Endodermal cell (in vitro differentiated cells): ENCODE measurements around the gene LRBA. TPM values are rescaled to one million over a fixed set of nuclear protein-coding genes. Genes with fewer than 3 reads are reported as not detected.
A peak's percentile ranks its signal among the peaks of the same experiment; 100 is the strongest.

Experiments used
- DNase-seq: peaks from one replicate; pipeline ENCODE4 v3.0.0-alpha.2; 2017
- H3K27ac ChIP-seq: 2 replicates; pipeline ENCODE4 v1.5.1; 2013; ENCODE audit warnings: mild to moderate bottlenecking, low read depth, low read length, moderate library complexity
- H3K27me3 ChIP-seq: 2 replicates; pipeline ENCODE4 v1.6.1; 2013; ENCODE audit warnings: mild to moderate bottlenecking, low read length, moderate library complexity; ENCODE audit not compliant: insufficient read depth, control insufficient read depth, poor library complexity, severe bottlenecking
- H3K36me3 ChIP-seq: 2 replicates; pipeline ENCODE4 v1.7.0; 2013; ENCODE audit warnings: mild to moderate bottlenecking, low read length, moderate library complexity; ENCODE audit not compliant: control insufficient read depth, insufficient read depth
- H3K4me1 ChIP-seq: one replicate; pipeline ENCODE4 v1.7.0; 2013; ENCODE audit warnings: low read length; ENCODE audit not compliant: control insufficient read depth, insufficient read depth
- H3K4me3 ChIP-seq: 2 replicates; pipeline ENCODE4 v1.5.1; 2013; ENCODE audit warnings: mild to moderate bottlenecking, low read length, moderate library complexity
- H3K9ac ChIP-seq: 2 replicates; pipeline ENCODE4 v1.6.1; 2013; ENCODE audit warnings: mild to moderate bottlenecking, low read length, moderate library complexity; ENCODE audit not compliant: poor library complexity, severe bottlenecking; ENCODE audit errors: extremely low read depth
- H3K9me3 ChIP-seq: 2 replicates; pipeline ENCODE4 v1.6.1; 2013; ENCODE audit warnings: mild to moderate bottlenecking, low read length, moderate library complexity; ENCODE audit not compliant: control insufficient read depth
- H3K27ac Mint-ChIP-seq: 2 replicates; pipeline ENCODE4 v1.8.0; 2020; ENCODE audit warnings: mixed read lengths
- H3K27me3 Mint-ChIP-seq: 2 replicates; pipeline ENCODE4 v1.8.0; 2021; ENCODE audit warnings: mild to moderate bottlenecking, mixed read lengths; ENCODE audit not compliant: insufficient read depth
- H3K36me3 Mint-ChIP-seq: 2 replicates; pipeline ENCODE4 v1.8.0; 2020; ENCODE audit warnings: low read depth, mixed read lengths
- H3K4me1 Mint-ChIP-seq: 2 replicates; pipeline ENCODE4 v1.8.0; 2020; ENCODE audit warnings: mixed read lengths
- H3K4me3 Mint-ChIP-seq: 2 replicates; pipeline ENCODE4 v1.8.0; 2020; ENCODE audit warnings: mild to moderate bottlenecking, moderate library complexity, mixed read lengths
- H3K9me3 Mint-ChIP-seq: 2 replicates; pipeline ENCODE4 v1.8.0; 2020; ENCODE audit warnings: mild to moderate bottlenecking, mixed read lengths
- CTCF ChIP-seq: fragments of 200-600 bp; sonication (generic); conservative IDR thresholded peaks from 2 replicates; pipeline ENCODE4 v1.5.0; 2021; ENCODE audit warnings: antibody characterized with exemption, mild to moderate bottlenecking
- whole genome bisulfite sequencing, 2 experiments: methylation state at CpG; one replicate each; pipeline versions ENCODE4 v1.1.5 to v1.1.7; 2013; ENCODE audit warnings: missing lambda C conversion rate in 2 of 2, mixed read lengths in 1 of 2; ENCODE audit not compliant: insufficient coverage in 1 of 2, insufficient read length in 1 of 2; 5-methylcytosine and 5-hydroxymethylcytosine counted together
- total RNA-seq, 2 donors: library from RNA; stranded (reverse); fragmentation: NEBNext Ultra II Directional in 1 of 2; extraction: Animal tissue kit (Norgen Biotek cat#: 25700) in 1 of 2; gene quantifications; 2 replicates in 1 of 2; 3 replicates in 1 of 2; pipeline ENCODE4 v1.2.1, GENCODE V29; 2021

LRBA gene
- total RNA-seq, 2 donors from 2014 or later, result 77.3 to 95.9 TPM

- H3K4me1 Mint-ChIP-seq, result peaks cover 31% of the 10 kb centered on the region
- H3K27me3 Mint-ChIP-seq, result peaks cover 2% of the 10 kb centered on the region
- Histone ChIP-seq H3K4me3 (no peak overlapping the region), H3K4me1 (peaks cover 2% of the 10 kb centered on the region), H3K27me3 (no peaks in the 10 kb centered on the region), H3K9ac (no peak overlapping the region), H3K27ac (no peak overlapping the region), H3K36me3 (no peaks in the 10 kb centered on the region), H3K9me3 (no peaks in the 10 kb centered on the region)
- DNase-seq, result no peak
- H3K36me3 Mint-ChIP-seq, result no peaks in the 10 kb centered on the region
- peak overlapping the region; percentile 61 for H3K27ac Mint-ChIP-seq
- whole genome bisulfite sequencing, 2 experiments, result 95 to 97% methylated on average over 13 to 23 of the region's 23 CpGs
- TF ChIP-seq CTCF, result no peak
- no peak overlapping the region for H3K4me3 Mint-ChIP-seq
- peaks cover 2% of the 10 kb centered on the region for H3K9me3 Mint-ChIP-seq
Observed at GRCh38 chr4:150256225-150256620, 758.9 kb downstream of the LRBA start.

DNA sequence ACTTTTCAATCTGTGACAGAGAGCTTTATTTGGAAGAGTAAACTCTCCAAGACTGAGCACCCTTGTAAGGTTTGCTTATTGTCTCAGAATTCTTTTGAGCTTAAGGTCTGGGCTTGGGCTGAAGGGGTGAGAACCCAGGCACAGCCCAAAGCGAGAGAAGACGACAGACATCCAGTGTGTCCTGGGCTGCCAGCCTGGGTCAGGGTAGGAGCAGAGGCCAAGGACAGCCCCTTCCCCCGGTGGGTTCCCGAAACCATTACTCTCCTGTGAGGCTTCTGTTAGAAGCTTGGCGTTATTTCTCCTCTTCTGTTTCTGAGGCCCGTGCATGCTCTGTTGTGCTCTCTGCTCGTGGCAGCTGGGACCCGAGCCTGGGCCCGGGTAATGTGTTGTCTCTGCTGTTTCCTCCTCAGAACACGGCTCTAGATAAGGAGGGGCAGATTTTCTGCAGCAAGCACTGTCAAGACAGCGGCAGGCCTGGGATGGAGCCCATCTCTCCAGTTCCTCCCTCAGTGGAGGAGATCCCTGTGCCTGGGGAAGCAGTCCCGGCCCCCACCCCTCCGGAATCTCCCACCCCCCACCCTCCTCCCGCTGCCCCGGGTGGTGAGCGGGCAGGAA is 759.4 kb downstream of the LRBA start:
- H3K9ac ChIP-seq, result no peak overlapping the region
- Mint-ChIP-seq H3K27me3 (peaks cover 2% of the 10 kb centered on the region), H3K9me3 (peaks cover 2% of the 10 kb centered on the region), H3K4me3 (no peak overlapping the region), H3K36me3 (no peaks in the 10 kb centered on the region), H3K4me1 (peaks cover 31% of the 10 kb centered on the region), H3K27ac (no peak overlapping the region)
- no peak overlapping the region for H3K27ac ChIP-seq
- H3K4me3 ChIP-seq, result no peak overlapping the region
- no peak for DNase-seq
- WGBS, 2 experiments, result 90 to 92% methylated on average over 10 to 15 of the region's 16 CpGs
- H3K27me3 ChIP-seq, result no peaks in the 10 kb centered on the region
- H3K9me3 ChIP-seq, result no peaks in the 10 kb centered on the region
- H3K4me1 ChIP-seq, result peaks cover 2% of the 10 kb centered on the region
- TF ChIP-seq CTCF, result no peak
- no peaks in the 10 kb centered on the region for H3K36me3 ChIP-seq

DNA sequence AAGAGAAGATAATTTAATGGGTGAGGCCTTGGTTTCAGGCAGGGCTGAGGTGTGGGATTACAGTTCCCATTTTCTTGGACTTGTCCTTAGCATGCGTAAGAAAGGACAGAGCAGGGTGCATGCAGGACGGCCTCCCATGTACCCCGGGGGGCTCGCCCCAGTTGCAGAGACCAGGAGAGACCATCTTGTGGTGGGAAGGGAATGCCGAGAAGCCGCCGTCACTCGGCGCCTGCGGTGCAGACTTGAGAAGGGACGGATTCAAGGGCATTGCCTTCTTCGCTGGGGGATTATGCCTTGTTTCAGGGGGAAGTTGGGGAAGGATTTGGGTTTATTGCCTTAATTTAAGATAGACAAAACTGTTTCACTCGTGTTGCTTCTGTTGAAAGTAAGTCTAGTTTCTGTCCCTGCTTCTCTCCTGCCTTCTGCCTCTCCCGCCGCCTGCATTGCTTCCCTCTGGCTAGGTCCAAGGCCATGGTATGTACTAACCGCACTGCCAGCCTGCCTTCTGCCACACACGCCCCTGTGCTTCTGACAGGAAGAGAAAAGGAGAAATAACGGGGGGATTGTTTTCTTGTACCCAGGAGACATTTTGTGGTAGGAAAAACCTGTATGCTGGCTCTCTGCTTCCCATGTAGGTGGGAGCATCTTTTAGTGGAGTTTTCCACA is 761.0 kb downstream of the LRBA start:
- WGBS, 2 experiments, result 96 to 98% methylated on average over 18 of the region's 18 CpGs
- Mint-ChIP-seq H3K27me3 (peaks cover 2% of the 10 kb centered on the region), H3K27ac (no peak overlapping the region), H3K4me3 (no peak overlapping the region), H3K4me1 (peaks cover 27% of the 10 kb centered on the region), H3K36me3 (no peaks in the 10 kb centered on the region), H3K9me3 (peaks cover 2% of the 10 kb centered on the region)
- H3K36me3 ChIP-seq, result no peaks in the 10 kb centered on the region
- no peak overlapping the region for H3K9ac ChIP-seq
- peaks cover 2% of the 10 kb centered on the region for H3K4me1 ChIP-seq
- H3K9me3 ChIP-seq, result no peaks in the 10 kb centered on the region
- H3K27ac ChIP-seq, result no peak overlapping the region
- TF ChIP-seq CTCF, result no peak
- no peaks in the 10 kb centered on the region for H3K27me3 ChIP-seq
- H3K4me3 ChIP-seq, result no peak overlapping the region
- DNase-seq, result no peak
